MCF 10A (cell line): ENCODE results near the gene DPH1. TPM values are rescaled to one million over a fixed set of nuclear protein-coding genes. Genes with fewer than 3 reads are reported as not detected.

Source experiments
- BruUV-seq: library from RNA; stranded (reverse); fragments of 400-500 nt; replicated peaks from 2 replicates; lab custom pipeline; 2021; lab: Mats Ljungman, UMichigan
- CTCF ChIA-PET: fragments of 300-600 bp; sonication (Branson Sonifier 250); formaldehyde crosslinking; extraction: SDS; loops from one replicate; lab custom pipeline; 2021; ENCODE audit warnings: antibody characterized with exemption, inconsistent platforms; lab: Yijun Ruan, JAX
- POLR2A ChIA-PET: fragments of 300-600, 350-650 bp; sonication (Branson Sonifier 250); formaldehyde crosslinking; extraction: SDS; loops from one replicate; lab custom pipeline; 2020; ENCODE audit warnings: antibody characterized with exemption, inconsistent platforms; lab: Yijun Ruan, JAX
- DNase-seq: peaks from one replicate; pipeline ENCODE4 v3.0.0-alpha.2; 2018; ENCODE audit not compliant: unreplicated experiment
- H3K27ac Mint-ChIP-seq: one replicate; pipeline ENCODE4 v1.8.0; 2022; ENCODE audit warnings: mild to moderate bottlenecking, low read depth, mixed read lengths; ENCODE audit not compliant: unreplicated experiment
- H3K27me3 Mint-ChIP-seq: one replicate; pipeline ENCODE4 v1.8.0; 2022; ENCODE audit warnings: mixed read lengths; ENCODE audit not compliant: insufficient read depth, unreplicated experiment
- H3K36me3 Mint-ChIP-seq: one replicate; pipeline ENCODE4 v1.8.0; 2022; ENCODE audit warnings: mild to moderate bottlenecking, moderate library complexity, mixed read lengths; ENCODE audit not compliant: insufficient read depth, unreplicated experiment
- H3K4me1 Mint-ChIP-seq: one replicate; pipeline ENCODE4 v1.8.0; 2022; ENCODE audit warnings: mixed read lengths; ENCODE audit not compliant: insufficient read depth, unreplicated experiment
- H3K4me3 Mint-ChIP-seq: one replicate; pipeline ENCODE4 v1.8.0; 2022; ENCODE audit warnings: mild to moderate bottlenecking, moderate library complexity, mixed read lengths; ENCODE audit not compliant: unreplicated experiment
- H3K9me3 Mint-ChIP-seq: one replicate; pipeline ENCODE4 v1.8.0; 2022; ENCODE audit warnings: mixed read lengths; ENCODE audit not compliant: unreplicated experiment
- CTCF ChIP-seq: fragments of 200-600 bp; IDR thresholded peaks from one replicate; pipeline ENCODE4 v1.8.0; 2022; ENCODE audit warnings: antibody characterized with exemption, mild to moderate bottlenecking; ENCODE audit not compliant: unreplicated experiment
- intact Hi-C: fragments of 100-400 bp; cut with micrococcal nuclease; formaldehyde crosslinking; loops from 2 replicates; pipeline ENCODE4 v1.14.1; 2022
- total RNA-seq: library from RNA; stranded (reverse); gene quantifications from 2 replicates; pipeline ENCODE4 v1.2.3, GENCODE V29; 2022

Gene DPH1
- total RNA-seq, 1 experiment from 2014 or later = 45.2 TPM

GRCh38 chr17:2071455-2072281, 41.7 kb downstream of the DPH1 start:
- intact Hi-C loops = no loop called here
- no TSS peak for BruUV-seq
- Mint-ChIP-seq H3K27me3 (no peaks in the 10 kb centered on the region), H3K4me3 (no peak overlapping the region), H3K36me3 (peaks cover 24% of the 10 kb centered on the region), H3K4me1 (peaks cover 14% of the 10 kb centered on the region), H3K27ac (no peak overlapping the region), H3K9me3 (no peaks in the 10 kb centered on the region)
- ChIA-PET POLR2A (interaction anchor here (0.9 to 1.0 kb wide), 2 partner anchors 142 to 173 kb away, joined by 3 to 5 read pairs; no protein-coding TSS in a partner anchor), CTCF (no interaction called here)
- TF ChIP-seq CTCF = no peak
- DNase-seq = no peak

GRCh38 chr17:2074919-2075318, 45.0 kb downstream of the DPH1 start:
- H3K4me1 Mint-ChIP-seq = peaks cover 14% of the 10 kb centered on the region
- ChIA-PET CTCF (no interaction called here), POLR2A (interaction anchor here (0.5 kb wide), 1 partner anchor 66 kb away, joined by 3 read pairs; no protein-coding TSS in a partner anchor)
- no peak overlapping the region for H3K4me3 Mint-ChIP-seq
- intact Hi-C loops = no loop called here
- H3K9me3 Mint-ChIP-seq = no peaks in the 10 kb centered on the region
- H3K27me3 Mint-ChIP-seq = no peaks in the 10 kb centered on the region
- peaks cover 49% of the 10 kb centered on the region for H3K36me3 Mint-ChIP-seq
- no TSS peak for BruUV-seq
- DNase-seq = no peak
- H3K27ac Mint-ChIP-seq = no peak overlapping the region
- TF ChIP-seq CTCF = no peak

GRCh38 chr17:2075336-2076086, 45.6 kb downstream of the DPH1 start:
- Mint-ChIP-seq H3K27me3 (no peaks in the 10 kb centered on the region), H3K4me3 (no peak overlapping the region), H3K36me3 (peaks cover 48% of the 10 kb centered on the region), H3K4me1 (peaks cover 14% of the 10 kb centered on the region), H3K27ac (no peak overlapping the region), H3K9me3 (no peaks in the 10 kb centered on the region)
- intact Hi-C loops = no loop called here
- peak; percentile 26 for DNase-seq
- no TSS peak for BruUV-seq
- no peak for TF ChIP-seq CTCF
- ChIA-PET POLR2A (interaction anchor here (0.5 to 0.9 kb wide), 3 partner anchors 18 to 676 kb away, joined by 3 read pairs; partner anchors contain the start of gene YWHAE), CTCF (interaction anchor here (0.6 to 1.1 kb wide), 2 partner anchors 9 to 169 kb away, joined by 3 to 5 read pairs; no protein-coding TSS in a partner anchor)
